ENCODE data around the gene AUTS2.

DNA sequence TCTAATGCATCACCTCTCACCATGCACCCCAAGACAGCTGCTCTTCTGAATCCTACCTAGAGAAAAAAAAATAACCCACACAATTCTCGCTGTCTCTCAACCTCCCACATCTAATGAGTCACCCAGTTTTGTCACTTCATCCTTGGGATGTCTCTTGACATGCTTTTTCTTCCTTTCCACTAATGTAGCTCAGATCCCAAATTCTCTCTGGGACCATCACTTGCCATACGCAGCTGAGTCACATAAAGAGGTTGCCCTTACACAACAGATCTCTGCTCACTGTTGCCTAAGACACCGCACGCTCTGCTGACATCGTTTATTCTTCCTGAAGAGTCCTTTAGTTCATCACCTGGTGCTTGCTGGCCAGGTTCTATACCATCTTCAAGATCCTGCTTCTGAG is 927.7 kb downstream of the AUTS2 start:
- TF ChIP-seq, protein P1, sequence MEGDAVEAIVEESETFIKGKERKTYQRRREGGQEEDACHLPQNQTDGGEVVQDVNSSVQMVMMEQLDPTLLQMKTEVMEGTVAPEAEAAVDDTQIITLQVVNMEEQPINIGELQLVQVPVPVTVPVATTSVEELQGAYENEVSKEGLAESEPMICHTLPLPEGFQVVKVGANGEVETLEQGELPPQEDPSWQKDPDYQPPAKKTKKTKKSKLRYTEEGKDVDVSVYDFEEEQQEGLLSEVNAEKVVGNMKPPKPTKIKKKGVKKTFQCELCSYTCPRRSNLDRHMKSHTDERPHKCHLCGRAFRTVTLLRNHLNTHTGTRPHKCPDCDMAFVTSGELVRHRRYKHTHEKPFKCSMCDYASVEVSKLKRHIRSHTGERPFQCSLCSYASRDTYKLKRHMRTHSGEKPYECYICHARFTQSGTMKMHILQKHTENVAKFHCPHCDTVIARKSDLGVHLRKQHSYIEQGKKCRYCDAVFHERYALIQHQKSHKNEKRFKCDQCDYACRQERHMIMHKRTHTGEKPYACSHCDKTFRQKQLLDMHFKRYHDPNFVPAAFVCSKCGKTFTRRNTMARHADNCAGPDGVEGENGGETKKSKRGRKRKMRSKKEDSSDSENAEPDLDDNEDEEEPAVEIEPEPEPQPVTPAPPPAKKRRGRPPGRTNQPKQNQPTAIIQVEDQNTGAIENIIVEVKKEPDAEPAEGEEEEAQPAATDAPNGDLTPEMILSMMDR (IDR thresholded peaks at IDR 0.05; ENCODE audit: poor library complexity, severe bottlenecking), result no peak
- no peak for TF ChIP-seq TAF1 (IDR thresholded peaks at IDR 0.05; ENCODE audit: low read depth)
- no peak for TF ChIP-seq POLR2AphosphoS5 (IDR thresholded peaks at IDR 0.05)
- TF ChIP-seq EP300 (conservative IDR thresholded peaks at IDR 0.05; ENCODE audit: poor library complexity, severe bottlenecking), result no peak
- no peak for TF ChIP-seq SMC3 (conservative IDR thresholded peaks at IDR 0.05; ENCODE audit: poor library complexity)
